H54 (cell line): ENCODE measurements around the gene CXorf65.

Experiments
- DNase-seq: peaks from one replicate; pipeline ENCODE4 v3.0.0; 2011; ENCODE audit warnings: low spot score, mixed read lengths; ENCODE audit not compliant: insufficient read length
- FAIRE-seq: peaks from 3 replicates; lab custom pipeline; 2011; peaks lifted over from hg19 to GRCh38; lab: Jason Lieb, UNC
- POLR2A ChIP-seq: IDR thresholded peaks from 2 replicates; pipeline ENCODE4 v1.6.1; 2011; ENCODE audit warnings: low read depth, mild to moderate bottlenecking, low read length

Gene CXorf65

DNA sequence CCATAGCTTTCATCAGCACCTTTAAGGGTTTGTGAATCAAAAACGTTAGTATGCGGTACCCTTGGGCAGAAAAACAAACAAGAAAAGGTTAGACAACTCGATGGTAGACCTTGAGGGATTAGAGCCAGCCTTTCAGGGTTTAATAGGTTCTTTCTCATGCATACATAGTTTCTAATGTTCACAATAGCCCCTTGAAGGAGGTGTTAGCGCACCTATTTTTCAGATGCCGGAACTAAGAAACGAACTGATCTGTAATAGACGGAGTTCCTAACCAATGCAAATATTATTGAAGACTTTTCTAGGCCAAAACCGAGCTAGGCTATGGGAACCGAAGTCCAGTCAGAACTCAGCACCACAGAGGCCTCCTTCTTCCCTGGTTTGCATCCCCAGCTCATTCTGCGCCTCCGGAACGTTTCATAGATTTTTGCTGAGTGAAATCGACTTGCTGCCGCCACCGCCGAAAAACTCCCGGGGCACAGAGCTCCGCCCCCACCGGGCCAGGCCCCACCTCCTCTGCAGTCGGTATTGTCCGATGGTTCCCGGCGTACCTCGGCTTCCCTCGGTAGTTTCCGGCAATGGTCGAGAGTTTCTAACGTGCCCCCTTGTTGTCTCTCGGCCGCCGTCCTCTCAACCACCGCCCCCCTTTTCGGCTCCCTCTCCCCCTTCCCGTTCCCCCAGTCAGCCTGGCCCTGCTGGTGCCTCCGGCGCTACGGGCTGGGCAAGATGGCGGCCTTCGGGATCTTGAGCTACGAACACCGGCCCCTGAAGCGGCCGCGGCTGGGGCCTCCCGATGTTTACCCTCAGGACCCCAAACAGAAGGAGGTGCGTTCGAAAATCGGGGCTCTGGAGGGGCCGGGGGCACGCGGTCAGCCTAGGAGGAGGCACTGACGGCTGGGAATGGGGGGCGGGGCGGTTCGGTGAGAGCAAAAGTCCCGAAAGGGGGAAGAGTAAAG, 11.8 kb upstream of the CXorf65 start, which contains the start of gene MED12:
TSS of gene MED12 (plus strand) at position 565 of the 953 bp plus-strand sequence. CDS start at position 724, 159 bp downstream.
- TF ChIP-seq POLR2A: peak; percentile 31
- DNase-seq (peak; percentile 59), FAIRE-seq (no peak)

DNA sequence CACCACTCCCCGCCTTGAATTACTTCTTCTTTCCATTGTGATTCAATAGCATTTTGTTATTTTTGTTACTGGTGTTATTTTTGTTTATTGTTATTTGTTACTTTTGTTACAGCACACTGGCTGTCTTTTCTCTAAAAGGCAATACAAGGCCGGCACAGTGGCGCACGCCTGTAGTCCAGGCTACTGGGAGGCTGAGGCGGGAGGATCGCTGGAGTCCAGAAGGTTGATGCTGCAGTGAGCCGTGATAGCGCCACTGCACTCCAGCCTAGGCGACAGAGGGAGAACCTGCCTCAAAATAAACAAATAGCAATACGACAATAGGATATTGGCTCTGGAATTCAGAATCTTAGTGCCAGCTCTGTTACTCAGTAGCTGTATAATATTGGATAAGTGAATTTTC, 10.8 kb upstream of the CXorf65 start:
- FAIRE-seq (no peak), DNase-seq (no peak)
- TF ChIP-seq POLR2A: no peak

GRCh38 chrX:71111921-71112431, 5.4 kb upstream of the CXorf65 start:
- no peak for TF ChIP-seq POLR2A
- no peak for DNase-seq
- no peak for FAIRE-seq

DNA sequence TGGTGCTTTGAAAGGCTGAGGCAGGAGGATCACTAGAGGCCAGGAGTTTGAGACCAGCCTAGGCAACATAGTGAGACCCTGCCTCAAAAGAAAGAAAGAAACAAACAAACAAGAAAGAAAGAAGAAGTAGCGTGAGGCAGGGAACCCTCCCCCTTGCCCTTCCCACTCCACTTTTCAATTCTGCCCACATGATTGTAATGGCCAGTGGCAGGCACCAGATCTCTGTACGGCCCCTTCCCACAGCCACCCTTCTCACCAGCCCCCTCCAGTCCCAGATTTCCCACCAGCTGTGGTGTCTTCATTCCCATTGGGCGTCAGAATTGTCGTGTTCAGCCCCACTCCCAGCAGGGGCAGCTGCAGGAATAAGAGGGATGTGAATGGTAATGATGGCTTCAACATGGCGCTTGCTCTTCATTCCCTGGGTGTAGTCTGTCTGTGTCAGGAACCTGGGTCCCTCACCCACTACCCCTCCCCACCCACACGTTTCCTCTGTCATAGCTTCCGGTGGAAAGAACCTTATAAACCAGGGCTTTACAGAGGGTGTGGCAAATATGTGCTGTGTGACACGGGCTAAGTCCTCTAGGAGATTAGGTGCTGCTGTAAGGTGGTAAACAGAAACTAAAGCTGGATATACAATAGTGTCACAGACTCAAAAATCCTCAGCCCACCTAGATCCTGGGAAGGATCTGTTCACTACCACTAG, 4.8 kb upstream of the CXorf65 start, which contains the start of gene IL2RG:
TSS of gene IL2RG (minus strand) at position 437 of the 703 bp plus-strand sequence. CDS start at position 399, 38 bp downstream.
- no peak for FAIRE-seq
- DNase-seq: no peak
- TF ChIP-seq POLR2A: no peak

DNA sequence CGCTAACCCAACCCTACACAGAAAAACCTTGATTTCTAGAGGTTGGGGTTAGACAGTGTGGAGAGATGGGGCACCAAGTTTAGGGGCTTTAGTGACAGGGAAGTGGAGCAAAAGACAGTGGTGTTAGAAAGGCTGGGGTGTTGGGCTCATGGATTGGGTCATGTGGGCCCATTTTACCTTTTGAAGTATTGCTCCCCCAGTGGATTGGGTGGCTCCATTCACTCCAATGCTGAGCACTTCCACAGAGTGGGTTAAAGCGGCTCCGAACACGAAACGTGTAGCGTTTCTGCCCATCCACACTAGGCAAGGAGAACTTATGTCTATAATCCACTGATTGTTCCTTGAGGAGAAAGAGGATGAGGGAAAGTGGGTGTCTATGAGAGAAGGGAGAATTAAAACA, 2.5 kb upstream of the CXorf65 start:
- no peak for TF ChIP-seq POLR2A
- DNase-seq (no peak), FAIRE-seq (no peak)

DNA sequence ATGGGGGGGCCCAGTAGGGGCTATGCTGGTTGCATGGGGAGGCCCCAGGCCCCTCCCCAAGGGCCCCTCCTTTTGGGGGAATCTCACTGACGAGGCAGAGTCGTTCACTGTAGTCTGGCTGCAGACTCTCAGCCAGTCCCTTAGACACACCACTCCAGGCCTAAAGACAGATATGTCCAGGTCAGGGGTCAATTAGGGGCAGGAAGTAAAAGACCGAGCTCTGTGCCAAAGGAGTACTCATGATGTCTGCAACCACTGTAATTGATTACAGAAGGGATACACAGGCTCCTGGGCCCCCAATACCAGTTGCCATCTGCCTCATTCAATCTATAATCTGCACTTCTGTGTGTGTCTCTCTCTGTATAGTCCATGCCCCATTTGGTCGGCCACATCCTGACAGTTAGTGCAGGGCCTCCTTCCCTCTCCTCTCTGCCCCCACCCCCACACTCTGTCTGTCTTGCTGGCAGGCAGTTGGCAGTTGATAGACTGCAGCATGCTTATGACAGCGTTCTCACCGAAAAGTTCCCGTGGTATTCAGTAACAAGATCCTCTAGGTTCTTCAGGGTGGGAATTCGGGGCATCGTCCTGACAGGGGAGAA, 1.3 kb upstream of the CXorf65 start:
- FAIRE-seq (no peak), DNase-seq (no peak)
- no peak for TF ChIP-seq POLR2A

- no peak for TF ChIP-seq POLR2A
- FAIRE-seq: no peak
- no peak for DNase-seq
These were observed 705 bp upstream of the CXorf65 start for GRCh38 chrX:71107245-71107644.

GRCh38 chrX:71105628-71106027, 912 bp downstream of the CXorf65 start:
- TF ChIP-seq POLR2A: no peak
- FAIRE-seq (no peak), DNase-seq (no peak)

- DNase-seq: no peak
- no peak for FAIRE-seq
- no peak for TF ChIP-seq POLR2A
These were observed 3.2 kb downstream of the CXorf65 start for GRCh38 chrX:71103110-71103983.

- DNase-seq (no peak), FAIRE-seq (no peak)
- TF ChIP-seq POLR2A: no peak
These were observed 4.2 kb downstream of the CXorf65 start for GRCh38 chrX:71102292-71102691.

DNA sequence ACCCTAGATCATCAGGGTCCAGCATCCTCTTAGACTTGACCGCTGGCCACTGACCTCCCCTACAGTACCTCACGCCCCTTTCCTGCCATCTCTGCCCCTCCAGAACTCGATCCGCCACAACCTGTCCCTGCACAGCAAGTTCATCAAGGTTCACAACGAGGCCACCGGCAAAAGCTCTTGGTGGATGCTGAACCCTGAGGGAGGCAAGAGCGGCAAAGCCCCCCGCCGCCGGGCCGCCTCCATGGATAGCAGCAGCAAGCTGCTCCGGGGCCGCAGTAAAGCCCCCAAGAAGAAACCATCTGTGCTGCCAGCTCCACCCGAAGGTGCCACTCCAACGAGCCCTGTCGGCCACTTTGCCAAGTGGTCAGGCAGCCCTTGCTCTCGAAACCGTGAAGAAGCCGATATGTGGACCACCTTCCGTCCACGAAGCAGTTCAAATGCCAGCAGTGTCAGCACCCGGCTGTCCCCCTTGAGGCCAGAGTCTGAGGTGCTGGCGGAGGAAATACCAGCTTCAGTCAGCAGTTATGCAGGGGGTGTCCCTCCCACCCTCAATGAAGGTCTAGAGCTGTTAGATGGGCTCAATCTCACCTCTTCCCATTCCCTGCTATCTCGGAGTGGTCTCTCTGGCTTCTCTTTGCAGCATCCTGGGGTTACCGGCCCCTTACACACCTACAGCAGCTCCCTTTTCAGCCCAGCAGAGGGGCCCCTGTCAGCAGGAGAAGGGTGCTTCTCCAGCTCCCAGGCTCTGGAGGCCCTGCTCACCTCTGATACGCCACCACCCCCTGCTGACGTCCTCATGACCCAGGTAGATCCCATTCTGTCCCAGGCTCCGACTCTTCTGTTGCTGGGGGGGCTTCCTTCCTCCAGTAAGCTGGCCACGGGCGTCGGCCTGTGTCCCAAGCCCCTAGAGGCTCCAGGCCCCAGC, 5.7 kb downstream of the CXorf65 start:
- DNase-seq: no peak
- TF ChIP-seq POLR2A: no peak
- FAIRE-seq: no peak

- FAIRE-seq (no peak), DNase-seq (no peak)
- no peak for TF ChIP-seq POLR2A
These were observed 6.8 kb downstream of the CXorf65 start for GRCh38 chrX:71099736-71100135.
